NCI-H446 (cell line): Measurements from ENCODE around the gene REL.
"Not testable (repeated sequence)": the region's sequence is repeated elsewhere in the genome, so short reads cannot be mapped to it uniquely, and the experiment has no call there.

Experiments
- DNase-seq, 2 experiments: peaks; one replicate each; lab custom pipeline; 2025; lab: John Stamatoyannopoulos, UW

The REL gene

GRCh38 chr2:60881047-60881932 is at the start of gene REL:
Gene REL, plus strand, starts transcription at chr2:60881574. Its CDS starts 267 bp downstream, at chr2:60881841.
- peak; percentile 60 to 90 for DNase-seq

GRCh38 chr2:60831921-60832320 is 49.5 kb upstream of the REL start:
- no peak for DNase-seq

GRCh38 chr2:60832621-60833020 is 48.8 kb upstream of the REL start:
- DNase-seq: no peak

DNA sequence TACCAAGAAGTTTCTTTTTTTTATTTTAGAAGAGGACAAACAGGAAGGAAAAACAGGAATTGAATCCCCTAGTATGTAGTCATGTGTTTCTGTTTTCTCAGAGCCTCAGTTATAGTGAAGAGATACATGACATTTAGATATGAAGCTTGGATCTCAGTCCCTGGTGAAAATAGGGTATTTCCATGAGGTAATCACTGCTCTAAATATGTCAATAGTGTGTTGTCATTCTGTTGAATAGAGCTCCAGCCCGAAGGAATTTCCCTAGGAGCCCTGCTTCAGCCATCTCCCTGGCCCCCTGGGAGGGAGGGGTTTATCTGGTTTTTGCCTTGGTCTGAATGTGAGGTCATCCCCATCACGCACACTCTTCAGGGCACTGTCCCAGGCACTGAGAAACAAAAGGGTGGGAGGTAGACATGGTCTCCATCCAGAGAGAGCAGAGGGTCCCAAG is 47.1 kb upstream of the REL start:
- DNase-seq: no peak

DNA sequence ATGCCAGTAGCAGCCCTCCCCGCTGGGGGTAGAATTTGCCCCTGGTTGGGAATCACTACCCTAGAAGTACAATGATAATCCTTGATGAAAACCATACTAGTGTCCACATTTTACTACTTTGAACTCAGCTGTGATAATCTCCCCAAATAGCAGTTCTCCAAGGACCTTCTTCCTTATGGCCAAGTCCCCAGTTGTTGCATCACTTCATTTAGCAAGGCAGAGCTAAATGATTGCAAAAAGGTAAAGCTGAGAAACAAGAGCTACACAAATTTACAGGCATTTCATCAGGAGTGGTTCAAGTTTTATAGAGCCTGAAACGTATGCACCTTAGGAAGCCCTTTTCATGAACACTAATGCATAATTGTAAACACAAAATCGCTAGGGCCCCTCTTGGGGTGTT is 44.9 kb upstream of the REL start:
- DNase-seq: no peak

DNA sequence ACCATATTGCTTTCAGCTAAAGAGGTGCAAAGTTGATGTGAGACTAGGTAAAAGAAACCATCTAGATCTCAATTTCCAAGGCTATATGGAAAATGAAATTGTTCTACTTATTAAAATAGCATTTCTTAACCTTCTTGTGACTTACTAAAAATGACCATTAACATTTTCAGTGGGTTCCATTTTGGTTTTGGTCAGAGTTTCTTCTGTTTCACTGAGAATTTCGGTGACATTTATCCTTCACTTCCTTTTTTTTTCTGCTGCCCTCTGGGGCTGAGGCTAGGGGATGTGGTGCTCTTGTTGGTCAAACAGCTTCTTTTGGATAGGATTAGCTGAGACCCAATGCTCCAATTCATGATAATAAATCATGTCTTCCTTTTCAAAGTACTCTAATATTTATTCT is 44.3 kb upstream of the REL start:
- no peak for DNase-seq

DNA sequence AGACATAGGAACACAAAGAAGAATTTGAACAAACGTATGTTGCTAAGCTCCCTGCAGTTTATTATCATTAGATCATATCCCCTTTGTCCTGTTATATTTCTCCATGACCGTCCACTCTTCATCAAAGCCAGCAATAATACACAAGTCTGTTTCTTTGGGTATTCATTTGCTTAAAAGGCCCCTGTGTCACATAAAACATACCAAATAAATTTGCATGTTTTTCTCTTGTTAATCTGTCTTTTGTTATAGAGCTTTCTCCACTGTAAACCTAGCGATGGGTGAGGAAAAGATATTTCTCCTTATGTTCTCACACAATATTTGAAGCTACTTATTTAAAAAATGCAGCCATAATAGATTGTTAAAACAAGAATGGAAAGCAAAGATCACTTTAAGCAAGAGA is 42.9 kb upstream of the REL start:
- no peak for DNase-seq

- no peak for DNase-seq
Observed at GRCh38 chr2:60839126-60839813, 42.1 kb upstream of the REL start.

DNA sequence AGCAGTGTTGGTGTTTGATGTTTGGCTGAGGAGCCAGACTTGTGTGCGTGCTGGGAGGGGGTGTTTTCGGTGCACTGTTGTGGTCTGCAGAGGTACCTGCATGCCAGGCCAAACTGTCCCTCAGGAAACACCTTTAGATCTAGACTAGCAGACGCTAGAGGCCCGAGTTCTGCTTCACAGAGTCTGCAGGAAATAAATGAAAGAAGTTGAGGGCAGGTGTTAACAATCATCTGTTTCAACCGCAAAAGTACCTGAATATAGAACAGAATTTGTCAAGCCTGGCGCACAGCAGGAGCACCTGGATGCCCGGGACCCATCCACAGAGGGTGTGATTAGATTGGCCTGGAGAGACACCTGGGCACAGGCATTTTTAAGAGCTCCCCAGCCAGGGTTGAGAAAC is 40.5 kb upstream of the REL start:
- no peak for DNase-seq

DNA sequence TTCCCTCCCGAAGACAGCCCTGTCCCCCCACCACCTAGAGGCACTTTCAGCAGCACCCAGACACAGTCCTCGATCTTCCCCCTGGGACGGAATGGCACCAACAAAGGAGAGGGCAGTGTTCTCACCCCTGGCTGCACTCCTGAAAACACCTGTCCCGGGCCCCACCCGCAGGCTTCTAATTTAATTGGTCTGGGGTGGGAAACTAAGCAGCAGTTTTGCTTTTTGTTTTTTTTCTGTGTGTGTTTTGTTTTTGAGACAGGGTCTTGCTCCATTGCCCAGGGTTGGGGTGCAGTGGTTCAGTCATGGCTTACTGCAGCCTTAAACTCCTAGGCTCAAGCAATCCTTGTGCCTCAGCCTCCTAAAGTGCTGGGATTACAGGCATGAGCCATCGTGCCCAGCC is 38.4 kb upstream of the REL start:
- no peak for DNase-seq

- DNase-seq: no peak
Observed at GRCh38 chr2:60844105-60844504, 37.3 kb upstream of the REL start.

GRCh38 chr2:60847854-60848253 is 33.5 kb upstream of the REL start:
- no peak for DNase-seq

- DNase-seq: no peak
Observed at GRCh38 chr2:60849187-60849586, 32.2 kb upstream of the REL start.

GRCh38 chr2:60852282-60852860 is 29.0 kb upstream of the REL start:
- no peak for DNase-seq

- DNase-seq: no peak
Observed at GRCh38 chr2:60853531-60853930, 27.8 kb upstream of the REL start.

- DNase-seq: no peak
Observed at GRCh38 chr2:60855989-60856669, 25.2 kb upstream of the REL start.

DNA sequence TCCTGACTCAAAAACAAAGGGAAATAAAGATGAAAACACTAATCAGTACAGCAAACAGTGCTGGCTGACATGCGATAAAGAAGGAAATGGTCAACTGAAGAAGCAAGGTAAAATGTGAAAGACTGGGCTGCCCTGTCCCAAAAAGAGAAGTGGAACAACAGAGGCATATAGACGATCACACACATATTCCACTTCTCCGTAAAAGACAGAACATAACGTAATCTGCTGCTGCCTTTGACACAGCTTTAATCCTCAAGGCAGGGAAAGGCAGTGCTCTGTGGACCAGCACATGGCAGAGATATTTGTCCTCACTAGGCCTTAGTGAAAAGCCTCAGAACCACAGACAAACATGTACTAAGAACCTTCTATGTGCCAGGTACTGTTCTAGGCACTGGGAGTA is 24.3 kb upstream of the REL start:
- no peak for DNase-seq

DNA sequence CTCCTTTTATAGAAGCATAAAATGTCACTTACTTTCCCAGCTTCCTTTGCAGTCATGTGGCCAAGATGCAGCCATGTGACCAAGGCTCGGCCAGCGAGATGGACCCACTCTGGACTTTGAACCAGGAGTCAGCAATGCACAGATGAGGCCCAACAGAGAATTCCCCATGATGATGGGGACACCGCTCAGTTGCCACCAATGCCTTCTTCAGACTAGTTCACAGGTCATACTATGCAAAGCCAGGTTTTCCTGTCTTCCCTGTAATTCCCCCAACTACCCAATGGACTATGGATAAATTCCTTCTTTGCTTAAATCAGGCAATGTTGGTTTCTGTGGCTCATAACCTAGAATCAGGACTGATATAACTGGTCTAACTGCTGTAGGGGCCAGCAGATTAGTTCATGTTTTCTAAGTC is 22.5 kb upstream of the REL start:
- DNase-seq: no peak

DNA sequence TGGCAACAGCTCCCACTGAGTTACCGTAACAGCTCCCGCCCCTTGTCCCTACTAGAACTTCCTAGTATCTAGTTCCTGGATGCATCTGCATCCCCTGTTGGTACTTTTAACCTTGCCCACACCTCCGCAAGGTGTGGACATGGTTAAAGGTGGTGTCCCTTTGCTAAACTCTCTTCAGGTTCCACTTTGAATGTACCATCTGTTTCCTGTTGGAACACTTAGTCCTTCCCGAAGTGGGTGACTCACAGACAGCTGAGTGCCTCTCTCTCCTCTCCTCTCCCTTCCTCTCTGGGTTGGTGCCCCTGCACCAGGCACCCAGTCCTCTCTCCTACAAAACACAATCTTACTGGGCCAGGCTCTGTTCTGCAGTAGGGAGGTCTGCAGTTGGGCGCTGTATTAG is 19.6 kb upstream of the REL start:
- no peak for DNase-seq

DNA sequence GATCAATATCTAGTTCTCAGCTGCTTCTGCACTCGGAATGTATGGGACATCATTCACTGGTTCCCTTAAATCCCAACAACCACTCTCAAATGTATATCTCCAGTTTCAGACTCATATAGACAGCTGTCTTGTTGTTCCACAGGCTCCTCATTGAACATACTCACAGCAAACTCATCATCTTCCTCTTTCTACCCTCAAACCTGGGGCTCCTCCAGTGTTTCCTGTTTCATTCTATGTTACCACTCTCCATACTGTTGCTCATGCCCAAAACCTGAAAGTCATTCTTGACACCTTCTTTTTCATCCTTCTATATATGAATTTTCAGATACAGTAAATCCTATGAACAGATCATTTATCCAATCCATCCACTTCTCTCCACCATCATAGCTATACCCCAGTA is 18.7 kb upstream of the REL start:
- no peak for DNase-seq

DNA sequence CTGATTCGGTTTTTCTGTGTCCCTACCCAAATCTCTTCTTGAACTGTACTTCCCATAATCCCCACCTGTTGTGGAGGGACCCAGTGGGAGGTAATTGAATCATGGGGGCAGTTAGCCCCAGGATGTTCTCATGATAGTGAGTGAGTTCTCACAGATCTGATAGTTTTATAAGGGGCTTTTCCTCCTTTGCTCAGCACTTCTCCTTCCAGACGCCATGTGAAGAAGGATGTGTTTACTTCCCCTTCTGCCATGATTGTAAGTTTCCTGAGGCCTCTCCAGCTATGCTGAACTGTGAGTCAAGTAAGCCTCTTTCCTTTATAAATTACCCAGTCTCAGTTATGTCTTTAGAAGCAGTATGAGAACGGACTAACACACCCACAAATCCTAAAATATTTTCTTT is 16.0 kb upstream of the REL start:
- not testable (repeated sequence) for DNase-seq

DNA sequence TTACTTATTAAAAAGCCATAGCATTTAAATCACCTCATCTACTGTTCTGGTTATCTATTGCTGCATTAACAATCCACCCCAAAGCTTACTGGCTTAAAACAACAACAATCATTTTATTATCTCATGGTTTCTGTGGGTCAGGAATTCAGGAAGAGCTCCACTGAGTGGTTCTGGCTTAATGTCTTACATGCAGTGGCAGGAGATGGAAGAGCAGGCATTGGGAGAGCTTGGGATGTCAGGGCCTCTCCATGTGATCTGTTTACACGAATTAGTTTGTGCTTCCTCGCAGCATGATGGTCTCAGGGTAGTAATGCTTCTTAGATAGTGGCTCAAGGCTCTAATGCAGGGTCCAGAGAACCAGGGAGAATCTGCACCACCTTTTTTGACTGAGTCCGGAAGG is 14.4 kb upstream of the REL start:
- no peak for DNase-seq
